ENCODE results near the gene CCDC178. TPM values are rescaled to one million over a fixed set of nuclear protein-coding genes. Genes with fewer than 3 reads are reported as not detected.

Gene CCDC178
- total RNA-seq, 2 donors from 2014 or later = 0.33 to 9.9 TPM

DNA sequence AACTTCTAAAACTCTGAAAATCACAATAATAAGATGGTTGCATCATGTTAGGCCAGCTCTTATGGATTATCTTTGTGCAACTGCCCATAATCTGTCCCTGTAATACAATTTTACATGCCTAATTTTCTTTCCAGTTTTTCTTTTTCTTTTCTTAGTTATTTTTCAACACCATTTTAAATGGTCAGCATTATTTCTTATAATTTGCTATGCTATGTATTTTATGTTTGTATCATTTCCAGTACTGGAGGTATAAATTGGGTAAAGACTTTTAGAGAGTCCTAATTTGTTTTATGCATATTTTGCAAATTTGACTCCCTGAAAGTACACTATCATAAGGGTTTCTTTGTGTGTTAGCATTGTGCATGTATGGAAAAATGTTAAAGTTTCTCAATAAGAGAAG, 333.0 kb downstream of the CCDC178 start:
- Histone ChIP-seq H3K4me1 (no peaks in the 10 kb centered on the region), H3K4me3 (no peak overlapping the region), H3K27me3 (no peaks in the 10 kb centered on the region), H3K27ac (no peak overlapping the region), H3K9me3 (no peaks in the 10 kb centered on the region), H3K36me3 (replicated peaks in 1 of 2; ENCODE audit: insufficient read depth in 1 of 2, low read depth in 2 of 2) (no peaks in the 10 kb centered on the region)
- ATAC-seq (no peak), DNase-seq (no peak)
- no peak for TF ChIP-seq POLR2A (IDR thresholded peaks at IDR 0.05)
- TF ChIP-seq, protein P1, sequence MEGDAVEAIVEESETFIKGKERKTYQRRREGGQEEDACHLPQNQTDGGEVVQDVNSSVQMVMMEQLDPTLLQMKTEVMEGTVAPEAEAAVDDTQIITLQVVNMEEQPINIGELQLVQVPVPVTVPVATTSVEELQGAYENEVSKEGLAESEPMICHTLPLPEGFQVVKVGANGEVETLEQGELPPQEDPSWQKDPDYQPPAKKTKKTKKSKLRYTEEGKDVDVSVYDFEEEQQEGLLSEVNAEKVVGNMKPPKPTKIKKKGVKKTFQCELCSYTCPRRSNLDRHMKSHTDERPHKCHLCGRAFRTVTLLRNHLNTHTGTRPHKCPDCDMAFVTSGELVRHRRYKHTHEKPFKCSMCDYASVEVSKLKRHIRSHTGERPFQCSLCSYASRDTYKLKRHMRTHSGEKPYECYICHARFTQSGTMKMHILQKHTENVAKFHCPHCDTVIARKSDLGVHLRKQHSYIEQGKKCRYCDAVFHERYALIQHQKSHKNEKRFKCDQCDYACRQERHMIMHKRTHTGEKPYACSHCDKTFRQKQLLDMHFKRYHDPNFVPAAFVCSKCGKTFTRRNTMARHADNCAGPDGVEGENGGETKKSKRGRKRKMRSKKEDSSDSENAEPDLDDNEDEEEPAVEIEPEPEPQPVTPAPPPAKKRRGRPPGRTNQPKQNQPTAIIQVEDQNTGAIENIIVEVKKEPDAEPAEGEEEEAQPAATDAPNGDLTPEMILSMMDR (IDR thresholded peaks at IDR 0.05) = no peak
- intact Hi-C loops (cut with DNase I) = no loop called here

DNA sequence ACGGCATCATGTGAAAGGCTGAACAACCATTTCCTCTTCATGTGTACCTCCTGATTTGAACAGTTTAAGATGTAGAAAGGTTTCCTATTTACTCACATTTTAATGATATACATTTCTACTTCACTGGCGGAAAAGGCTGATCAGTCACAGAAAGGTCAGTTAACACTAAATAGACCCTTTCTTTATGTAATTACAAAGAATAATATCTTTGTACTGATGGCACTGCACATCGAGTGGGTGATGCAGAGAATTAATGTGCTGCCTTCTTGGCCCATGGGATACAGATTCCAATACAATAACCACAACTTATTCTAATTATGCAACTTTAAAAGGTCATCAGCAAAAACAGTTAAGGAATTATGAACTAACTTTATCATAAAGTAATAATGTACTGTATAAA, 339.2 kb downstream of the CCDC178 start:
- no peak overlapping the region for H3K4me3 ChIP-seq
- DNase-seq (no peak), ATAC-seq (no peak)
- no peaks in the 10 kb centered on the region for H3K27me3 ChIP-seq
- no peak overlapping the region for H3K27ac ChIP-seq
- 63 to 64% methylated on average over 3 of the region's 3 CpGs for WGBS, 2 donors
- intact Hi-C loops (cut with DNase I) = no loop called here
- H3K4me1 ChIP-seq = no peaks in the 10 kb centered on the region
- H3K36me3 ChIP-seq (replicated peaks in 1 of 2; ENCODE audit: insufficient read depth in 1 of 2, low read depth in 2 of 2) = no peaks in the 10 kb centered on the region
- TF ChIP-seq, protein P1 (IDR thresholded peaks at IDR 0.05) = no peak
- no peak for TF ChIP-seq POLR2A (IDR thresholded peaks at IDR 0.05)
- H3K9me3 ChIP-seq = no peaks in the 10 kb centered on the region

DNA sequence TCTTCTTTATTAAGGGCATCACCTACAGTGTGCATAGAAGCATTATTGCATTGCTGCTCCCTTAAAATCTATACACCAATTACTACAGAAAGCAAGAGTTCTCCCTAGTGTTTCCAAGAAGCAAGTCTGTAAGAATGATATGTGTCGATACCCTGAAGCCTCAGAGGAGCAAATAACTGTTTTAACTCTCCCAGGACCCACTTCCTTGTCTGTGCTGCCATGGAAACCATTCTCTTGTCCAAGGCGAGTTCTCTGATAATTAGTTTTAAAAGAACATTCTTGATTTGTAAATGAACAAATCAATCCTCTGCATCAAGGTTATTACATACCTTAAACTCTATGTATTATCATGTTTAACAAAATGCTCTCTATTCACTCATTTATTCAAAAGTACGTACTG, 340.9 kb downstream of the CCDC178 start:
- Histone ChIP-seq H3K4me3 (no peak overlapping the region), H3K27me3 (no peaks in the 10 kb centered on the region), H3K27ac (no peak overlapping the region), H3K36me3 (replicated peaks in 1 of 2; ENCODE audit: insufficient read depth in 1 of 2, low read depth in 2 of 2) (no peaks in the 10 kb centered on the region), H3K9me3 (no peaks in the 10 kb centered on the region), H3K4me1 (no peaks in the 10 kb centered on the region)
- no peak for ATAC-seq
- no peak for DNase-seq
- TF ChIP-seq, protein P1 (IDR thresholded peaks at IDR 0.05) = no peak
- TF ChIP-seq POLR2A (IDR thresholded peaks at IDR 0.05) = no peak
- intact Hi-C loops (cut with DNase I) = no loop called here
- 44 to 55% methylated on average over 3 of the region's 3 CpGs for WGBS, 2 donors

DNA sequence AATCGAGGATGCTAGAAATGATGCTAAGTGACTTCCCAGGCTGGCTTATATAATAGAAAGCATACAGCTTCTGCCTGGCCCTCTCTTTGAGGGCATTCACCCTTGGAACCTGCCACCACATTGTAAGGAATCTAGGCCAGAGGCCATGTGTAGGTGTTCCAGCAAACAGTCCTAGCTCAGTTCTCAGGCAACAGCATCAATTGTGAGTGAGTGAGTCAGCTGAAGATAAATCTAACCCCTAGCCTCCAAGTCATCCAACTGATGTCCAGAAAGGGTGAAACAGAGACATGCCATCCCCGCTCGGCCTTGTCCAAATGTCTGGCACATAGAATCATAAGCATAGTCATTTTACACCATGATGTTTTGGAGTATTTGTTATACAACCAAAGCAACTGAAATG, 343.4 kb downstream of the CCDC178 start:
- no peak overlapping the region for H3K4me3 ChIP-seq
- no peaks in the 10 kb centered on the region for H3K4me1 ChIP-seq
- ATAC-seq = no peak
- no peaks in the 10 kb centered on the region for H3K9me3 ChIP-seq
- TF ChIP-seq POLR2A (IDR thresholded peaks at IDR 0.05) = no peak
- TF ChIP-seq, protein P1 (IDR thresholded peaks at IDR 0.05) = no peak
- intact Hi-C loops (cut with DNase I) = no loop called here
- 81 to 88% methylated on average over 3 of the region's 3 CpGs for whole genome bisulfite sequencing, 2 donors
- DNase-seq = no peak
- no peak overlapping the region for H3K27ac ChIP-seq
- no peaks in the 10 kb centered on the region for H3K27me3 ChIP-seq
- H3K36me3 ChIP-seq (replicated peaks in 1 of 2; ENCODE audit: insufficient read depth in 1 of 2, low read depth in 2 of 2) = no peaks in the 10 kb centered on the region

DNA sequence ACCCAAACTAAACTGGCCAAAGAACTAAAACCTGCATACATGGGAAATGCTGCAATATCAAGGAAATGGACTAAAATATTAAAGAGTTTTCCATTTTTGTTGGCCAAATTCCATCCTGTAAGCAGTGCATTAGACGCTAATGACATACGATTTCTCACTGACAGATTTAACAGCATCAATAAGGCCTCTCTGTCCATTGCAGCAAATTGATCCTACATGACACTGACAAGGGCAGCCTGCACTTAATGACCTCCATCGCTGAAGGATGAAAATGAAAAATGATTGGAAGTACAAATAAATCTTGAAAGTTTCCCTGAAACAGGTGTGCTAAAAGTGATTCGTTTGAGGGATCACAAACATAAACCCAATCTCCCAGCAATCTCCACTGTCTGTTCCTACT, 350.1 kb downstream of the CCDC178 start:
- 29 to 34% methylated on average over 4 of the region's 4 CpGs for WGBS, 2 donors
- no peaks in the 10 kb centered on the region for H3K4me1 ChIP-seq
- no peak for DNase-seq
- no peaks in the 10 kb centered on the region for H3K36me3 ChIP-seq (replicated peaks in 1 of 2; ENCODE audit: insufficient read depth in 1 of 2, low read depth in 2 of 2)
- no peak overlapping the region for H3K4me3 ChIP-seq
- TF ChIP-seq POLR2A (IDR thresholded peaks at IDR 0.05) = no peak
- TF ChIP-seq, protein P1 (IDR thresholded peaks at IDR 0.05) = no peak
- intact Hi-C loops (cut with DNase I) = no loop called here
- no peak overlapping the region for H3K27ac ChIP-seq
- no peaks in the 10 kb centered on the region for H3K27me3 ChIP-seq
- no peaks in the 10 kb centered on the region for H3K9me3 ChIP-seq
- no peak for ATAC-seq
